GM19023 (cell line): ENCODE measurements around the gene SMARCA5.

Experiments
- ATAC-seq: cut with Tn5 transposase; IDR thresholded peaks from one replicate; pipeline ENCODE4 v1.9.1; 2021; ENCODE audit warnings: mild to moderate bottlenecking, moderate library complexity; ENCODE audit not compliant: unreplicated experiment

Gene SMARCA5

GRCh38 chr4:143538979-143539669, 25.6 kb downstream of the SMARCA5 start:
- ATAC-seq, result no peak

- ATAC-seq, result no peak
Observed at GRCh38 chr4:143539670-143540023, 26.1 kb downstream of the SMARCA5 start.

GRCh38 chr4:143549928-143550327, 36.4 kb downstream of the SMARCA5 start:
- ATAC-seq, result no peak

GRCh38 chr4:143554728-143555597, 41.5 kb downstream of the SMARCA5 start:
- ATAC-seq, result peak; percentile 44

GRCh38 chr4:143555676-143556075, 42.2 kb downstream of the SMARCA5 start:
- ATAC-seq, result no peak

- no peak for ATAC-seq
Observed at GRCh38 chr4:143558286-143558685, 44.8 kb downstream of the SMARCA5 start.

- ATAC-seq, result peak; percentile 86
Observed at GRCh38 chr4:143558823-143559756, 45.6 kb downstream of the SMARCA5 start.

GRCh38 chr4:143559757-143560147, 46.2 kb downstream of the SMARCA5 start:
- ATAC-seq, result no peak

GRCh38 chr4:143564472-143564871, 51.0 kb downstream of the SMARCA5 start:
- ATAC-seq, result no peak

- no peak for ATAC-seq
Observed at GRCh38 chr4:143575331-143575730, 61.8 kb downstream of the SMARCA5 start.

GRCh38 chr4:143581331-143581946, 67.9 kb downstream of the SMARCA5 start:
- ATAC-seq, result no peak

GRCh38 chr4:143585548-143585947, 72.0 kb downstream of the SMARCA5 start:
- ATAC-seq, result no peak

GRCh38 chr4:143586080-143586479, 72.6 kb downstream of the SMARCA5 start:
- ATAC-seq, result no peak

GRCh38 chr4:143587703-143588102, 74.2 kb downstream of the SMARCA5 start:
- no peak for ATAC-seq

- ATAC-seq, result no peak
Observed at GRCh38 chr4:143597276-143597675, 83.8 kb downstream of the SMARCA5 start.

- no peak for ATAC-seq
Observed at GRCh38 chr4:143598816-143599215, 85.3 kb downstream of the SMARCA5 start.

GRCh38 chr4:143599827-143600226, 86.3 kb downstream of the SMARCA5 start:
- ATAC-seq, result no peak

- no peak for ATAC-seq
Observed at GRCh38 chr4:143606480-143606879, 93.0 kb downstream of the SMARCA5 start.
